ENCODE data around the gene LHPP.

GRCh38 chr10:124511205-124512039 is 49.8 kb downstream of the LHPP start:
- TF ChIP-seq, protein P1, sequence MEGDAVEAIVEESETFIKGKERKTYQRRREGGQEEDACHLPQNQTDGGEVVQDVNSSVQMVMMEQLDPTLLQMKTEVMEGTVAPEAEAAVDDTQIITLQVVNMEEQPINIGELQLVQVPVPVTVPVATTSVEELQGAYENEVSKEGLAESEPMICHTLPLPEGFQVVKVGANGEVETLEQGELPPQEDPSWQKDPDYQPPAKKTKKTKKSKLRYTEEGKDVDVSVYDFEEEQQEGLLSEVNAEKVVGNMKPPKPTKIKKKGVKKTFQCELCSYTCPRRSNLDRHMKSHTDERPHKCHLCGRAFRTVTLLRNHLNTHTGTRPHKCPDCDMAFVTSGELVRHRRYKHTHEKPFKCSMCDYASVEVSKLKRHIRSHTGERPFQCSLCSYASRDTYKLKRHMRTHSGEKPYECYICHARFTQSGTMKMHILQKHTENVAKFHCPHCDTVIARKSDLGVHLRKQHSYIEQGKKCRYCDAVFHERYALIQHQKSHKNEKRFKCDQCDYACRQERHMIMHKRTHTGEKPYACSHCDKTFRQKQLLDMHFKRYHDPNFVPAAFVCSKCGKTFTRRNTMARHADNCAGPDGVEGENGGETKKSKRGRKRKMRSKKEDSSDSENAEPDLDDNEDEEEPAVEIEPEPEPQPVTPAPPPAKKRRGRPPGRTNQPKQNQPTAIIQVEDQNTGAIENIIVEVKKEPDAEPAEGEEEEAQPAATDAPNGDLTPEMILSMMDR (IDR thresholded peaks at IDR 0.05) = no peak
- no peak for TF ChIP-seq EP300 (IDR thresholded peaks at IDR 0.05)
